ENCODE results near the gene SLC4A3.
"Not testable (repeated sequence)": the region's sequence is repeated elsewhere in the genome, so short reads cannot be mapped to it uniquely, and the experiment has no call there.

Gene SLC4A3

DNA sequence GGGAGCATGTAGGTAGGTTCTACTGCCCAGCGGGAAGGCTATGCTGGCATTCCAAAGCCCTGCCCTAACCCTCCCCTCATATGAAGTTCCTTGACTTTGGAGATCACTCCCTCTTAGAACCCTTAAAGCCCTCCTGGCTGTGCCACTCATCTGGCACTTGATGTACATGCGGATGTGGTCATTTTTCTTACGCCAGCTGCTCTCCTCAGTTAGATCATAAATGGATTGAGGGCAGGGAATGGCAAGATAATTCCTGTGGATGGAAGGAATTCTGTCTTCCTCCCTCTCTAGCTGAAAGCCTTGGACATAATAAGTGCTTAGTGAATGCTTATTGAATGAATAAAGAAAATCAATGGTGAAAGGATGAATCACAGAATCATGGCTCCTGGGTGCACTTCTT lies 51.6 kb downstream of the SLC4A3 start:
- Histone ChIP-seq H3K27ac (no peak overlapping the region), H3K36me3 (no peaks in the 10 kb centered on the region), H3K4me1 (ENCODE audit: control insufficient read depth in 1 of 2, insufficient read depth in 1 of 2, low read depth in 1 of 2, low read length in 1 of 2) (no peaks in the 10 kb centered on the region), H3K27me3 (peaks cover 41% of the 10 kb centered on the region), H3K9me3 (no peaks in the 10 kb centered on the region), H3K4me3 (ENCODE audit: low read depth in 1 of 2, low read length in 1 of 2) (no peak overlapping the region)
- TF ChIP-seq, protein P1, sequence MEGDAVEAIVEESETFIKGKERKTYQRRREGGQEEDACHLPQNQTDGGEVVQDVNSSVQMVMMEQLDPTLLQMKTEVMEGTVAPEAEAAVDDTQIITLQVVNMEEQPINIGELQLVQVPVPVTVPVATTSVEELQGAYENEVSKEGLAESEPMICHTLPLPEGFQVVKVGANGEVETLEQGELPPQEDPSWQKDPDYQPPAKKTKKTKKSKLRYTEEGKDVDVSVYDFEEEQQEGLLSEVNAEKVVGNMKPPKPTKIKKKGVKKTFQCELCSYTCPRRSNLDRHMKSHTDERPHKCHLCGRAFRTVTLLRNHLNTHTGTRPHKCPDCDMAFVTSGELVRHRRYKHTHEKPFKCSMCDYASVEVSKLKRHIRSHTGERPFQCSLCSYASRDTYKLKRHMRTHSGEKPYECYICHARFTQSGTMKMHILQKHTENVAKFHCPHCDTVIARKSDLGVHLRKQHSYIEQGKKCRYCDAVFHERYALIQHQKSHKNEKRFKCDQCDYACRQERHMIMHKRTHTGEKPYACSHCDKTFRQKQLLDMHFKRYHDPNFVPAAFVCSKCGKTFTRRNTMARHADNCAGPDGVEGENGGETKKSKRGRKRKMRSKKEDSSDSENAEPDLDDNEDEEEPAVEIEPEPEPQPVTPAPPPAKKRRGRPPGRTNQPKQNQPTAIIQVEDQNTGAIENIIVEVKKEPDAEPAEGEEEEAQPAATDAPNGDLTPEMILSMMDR (IDR thresholded peaks at IDR 0.05) = no peak

DNA sequence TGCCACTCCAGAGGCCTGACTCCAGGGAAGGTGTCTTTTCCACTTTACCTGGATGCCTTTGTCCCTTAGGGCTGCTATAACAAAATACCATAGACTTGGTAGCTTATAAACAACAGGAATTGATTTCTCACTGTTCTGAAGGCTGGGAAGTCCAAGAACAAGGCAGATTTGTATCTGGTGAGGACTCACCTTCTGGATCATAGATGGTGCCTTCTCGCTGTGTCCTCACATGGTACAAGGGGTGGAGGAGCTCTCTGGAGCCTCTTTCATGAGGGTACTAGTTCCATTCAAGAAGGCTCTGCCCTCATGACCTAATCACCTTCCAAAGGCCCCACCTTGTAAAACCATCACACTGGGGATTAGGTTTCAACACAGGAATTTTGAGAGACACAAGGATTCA lies 52.1 kb downstream of the SLC4A3 start:
- H3K36me3 ChIP-seq = no peaks in the 10 kb centered on the region
- no peak overlapping the region for H3K4me3 ChIP-seq (ENCODE audit: low read depth in 1 of 2, low read length in 1 of 2)
- H3K27me3 ChIP-seq = peaks cover 44% of the 10 kb centered on the region
- no peaks in the 10 kb centered on the region for H3K4me1 ChIP-seq (ENCODE audit: control insufficient read depth in 1 of 2, insufficient read depth in 1 of 2, low read depth in 1 of 2, low read length in 1 of 2)
- TF ChIP-seq, protein P1 (IDR thresholded peaks at IDR 0.05) = no peak
- H3K9me3 ChIP-seq = no peaks in the 10 kb centered on the region
- H3K27ac ChIP-seq = no peak overlapping the region

DNA sequence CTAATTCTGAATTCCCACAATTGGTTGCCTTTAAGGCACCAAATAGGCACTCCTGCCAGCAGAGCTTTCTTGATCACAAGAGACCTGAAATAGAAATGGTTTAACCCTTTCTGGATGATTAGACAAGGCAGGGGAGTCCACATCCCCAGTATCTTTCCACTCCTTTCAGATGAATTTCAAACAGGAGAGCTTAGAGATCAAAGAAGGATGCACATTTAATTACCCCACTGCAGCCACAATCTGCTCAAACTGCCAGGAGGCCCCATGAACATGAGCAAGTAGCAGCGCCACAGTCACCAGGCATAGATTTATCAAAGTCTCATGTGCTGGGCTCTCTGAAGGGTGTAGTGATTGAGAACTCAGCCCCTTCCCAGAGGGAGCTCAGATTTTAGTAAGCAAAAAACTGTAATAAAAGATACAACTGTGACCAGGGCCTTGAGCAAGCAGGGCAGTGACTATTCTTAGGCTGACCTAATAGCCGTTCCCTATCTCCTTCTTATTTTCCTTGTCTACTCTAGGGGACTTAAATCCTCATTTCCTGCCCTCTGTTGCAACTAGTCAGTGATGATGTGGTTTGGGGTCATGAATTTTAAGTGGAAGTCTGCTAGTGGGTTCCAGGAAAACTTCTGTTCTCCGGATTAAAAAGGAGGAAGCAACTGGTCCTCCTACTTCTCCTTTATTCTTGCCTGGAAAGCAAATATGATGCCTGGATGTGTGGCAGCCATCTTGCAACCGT lies 53.7 kb downstream of the SLC4A3 start:
- Histone ChIP-seq H3K36me3 (no peaks in the 10 kb centered on the region), H3K27ac (no peak overlapping the region), H3K4me1 (ENCODE audit: control insufficient read depth in 1 of 2, insufficient read depth in 1 of 2, low read depth in 1 of 2, low read length in 1 of 2) (no peaks in the 10 kb centered on the region), H3K4me3 (ENCODE audit: low read depth in 1 of 2, low read length in 1 of 2) (no peak overlapping the region), H3K27me3 (peaks cover 47% of the 10 kb centered on the region), H3K9me3 (no peaks in the 10 kb centered on the region)
- TF ChIP-seq, protein P1 (IDR thresholded peaks at IDR 0.05) = no peak

DNA sequence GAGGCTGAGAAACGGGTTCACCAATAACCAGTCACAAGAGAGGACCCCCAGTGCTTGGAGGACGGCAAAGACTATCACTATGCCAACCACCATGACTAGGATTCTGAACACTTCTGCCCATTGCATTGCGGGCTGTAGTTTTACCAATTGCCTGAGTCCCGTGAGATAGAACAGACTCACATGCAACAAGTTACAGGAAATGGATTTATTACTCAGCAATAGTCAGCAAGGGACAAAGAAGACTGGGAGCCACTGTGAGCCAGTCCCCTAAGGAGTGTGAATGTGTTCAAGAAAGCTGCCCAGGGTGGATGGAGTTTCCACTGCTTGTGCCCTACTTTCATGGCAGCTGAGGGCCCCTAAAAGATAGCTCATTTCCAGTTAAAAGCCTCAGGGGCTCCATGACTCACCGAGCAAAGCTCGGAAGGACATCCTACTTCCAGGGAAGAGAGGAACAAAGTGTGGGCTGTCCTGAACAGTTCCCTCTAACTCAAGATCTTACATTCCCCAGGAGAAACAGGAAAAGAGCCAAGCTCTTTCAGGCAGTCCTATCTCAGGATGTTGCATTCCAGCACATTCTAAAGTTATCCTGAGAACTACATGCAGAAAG lies 54.4 kb downstream of the SLC4A3 start:
- Histone ChIP-seq H3K27me3 (peaks cover 48% of the 10 kb centered on the region), H3K27ac (no peak overlapping the region), H3K4me1 (ENCODE audit: control insufficient read depth in 1 of 2, insufficient read depth in 1 of 2, low read depth in 1 of 2, low read length in 1 of 2) (no peaks in the 10 kb centered on the region), H3K9me3 (no peaks in the 10 kb centered on the region), H3K36me3 (no peaks in the 10 kb centered on the region), H3K4me3 (ENCODE audit: low read depth in 1 of 2, low read length in 1 of 2) (no peak overlapping the region)
- TF ChIP-seq, protein P1 (IDR thresholded peaks at IDR 0.05) = no peak

DNA sequence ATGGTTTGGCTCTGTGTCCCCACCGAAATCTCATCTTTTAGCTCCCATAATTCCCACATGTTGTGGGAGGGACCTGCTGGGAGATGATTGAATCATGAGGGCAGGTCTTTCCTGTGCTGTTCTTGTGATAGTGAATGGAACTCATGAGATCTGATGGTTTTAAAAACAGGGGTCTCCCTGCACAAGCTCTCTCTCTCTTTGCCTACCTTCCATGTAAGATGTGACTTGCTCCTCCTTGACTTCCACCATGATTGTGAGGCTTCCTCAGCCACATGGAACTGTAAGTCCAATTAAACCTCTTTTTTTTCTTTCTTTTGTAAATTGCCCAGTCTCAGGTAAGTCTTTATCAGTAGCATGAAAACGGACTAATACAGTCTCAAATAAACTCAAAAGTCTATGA lies 56.0 kb downstream of the SLC4A3 start:
- not testable (repeated sequence) for H3K4me1 ChIP-seq (ENCODE audit: control insufficient read depth in 1 of 2, insufficient read depth in 1 of 2, low read depth in 1 of 2, low read length in 1 of 2); H3K4me3 ChIP-seq (ENCODE audit: low read depth in 1 of 2, low read length in 1 of 2); H3K9me3 ChIP-seq; H3K27ac ChIP-seq; H3K36me3 ChIP-seq
- peaks cover 63% of the 10 kb centered on the region for H3K27me3 ChIP-seq

Data from neutrophil (primary cell).